ENCODE data around the gene DPP6.

DNA sequence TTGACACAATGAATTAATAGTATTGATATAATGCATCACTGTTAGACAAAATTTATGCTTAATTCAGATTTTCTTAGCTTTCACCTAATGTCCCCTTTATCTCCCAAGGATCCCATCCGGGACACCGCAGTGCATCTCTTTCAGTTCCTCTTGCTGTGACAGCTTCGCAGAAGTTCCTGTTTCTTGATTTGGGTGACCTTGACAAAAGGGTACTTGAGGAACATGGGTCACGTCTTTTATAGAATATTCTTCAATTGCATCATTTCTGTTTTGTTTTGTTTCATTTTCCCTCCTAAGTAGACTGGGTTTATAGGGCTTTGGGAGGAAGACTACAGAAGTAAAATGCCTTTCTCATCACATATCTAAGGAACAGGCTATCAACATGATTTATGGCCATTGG, 453.2 kb downstream of the DPP6 start:
- TF ChIP-seq, protein P1, sequence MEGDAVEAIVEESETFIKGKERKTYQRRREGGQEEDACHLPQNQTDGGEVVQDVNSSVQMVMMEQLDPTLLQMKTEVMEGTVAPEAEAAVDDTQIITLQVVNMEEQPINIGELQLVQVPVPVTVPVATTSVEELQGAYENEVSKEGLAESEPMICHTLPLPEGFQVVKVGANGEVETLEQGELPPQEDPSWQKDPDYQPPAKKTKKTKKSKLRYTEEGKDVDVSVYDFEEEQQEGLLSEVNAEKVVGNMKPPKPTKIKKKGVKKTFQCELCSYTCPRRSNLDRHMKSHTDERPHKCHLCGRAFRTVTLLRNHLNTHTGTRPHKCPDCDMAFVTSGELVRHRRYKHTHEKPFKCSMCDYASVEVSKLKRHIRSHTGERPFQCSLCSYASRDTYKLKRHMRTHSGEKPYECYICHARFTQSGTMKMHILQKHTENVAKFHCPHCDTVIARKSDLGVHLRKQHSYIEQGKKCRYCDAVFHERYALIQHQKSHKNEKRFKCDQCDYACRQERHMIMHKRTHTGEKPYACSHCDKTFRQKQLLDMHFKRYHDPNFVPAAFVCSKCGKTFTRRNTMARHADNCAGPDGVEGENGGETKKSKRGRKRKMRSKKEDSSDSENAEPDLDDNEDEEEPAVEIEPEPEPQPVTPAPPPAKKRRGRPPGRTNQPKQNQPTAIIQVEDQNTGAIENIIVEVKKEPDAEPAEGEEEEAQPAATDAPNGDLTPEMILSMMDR (IDR thresholded peaks at IDR 0.05), result no peak
- TF ChIP-seq, protein P2, sequence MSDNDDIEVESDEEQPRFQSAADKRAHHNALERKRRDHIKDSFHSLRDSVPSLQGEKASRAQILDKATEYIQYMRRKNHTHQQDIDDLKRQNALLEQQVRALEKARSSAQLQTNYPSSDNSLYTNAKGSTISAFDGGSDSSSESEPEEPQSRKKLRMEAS (CRISPR knock-in tag; IDR thresholded peaks at IDR 0.05), result no peak
- TF ChIP-seq SP1 (CRISPR knock-in tag; conservative IDR thresholded peaks at IDR 0.05), result no peak
- TF ChIP-seq KAT7 (CRISPR knock-in tag; IDR thresholded peaks at IDR 0.05; ENCODE audit: borderline replicate concordance), result no peak
- TF ChIP-seq, protein P3, sequence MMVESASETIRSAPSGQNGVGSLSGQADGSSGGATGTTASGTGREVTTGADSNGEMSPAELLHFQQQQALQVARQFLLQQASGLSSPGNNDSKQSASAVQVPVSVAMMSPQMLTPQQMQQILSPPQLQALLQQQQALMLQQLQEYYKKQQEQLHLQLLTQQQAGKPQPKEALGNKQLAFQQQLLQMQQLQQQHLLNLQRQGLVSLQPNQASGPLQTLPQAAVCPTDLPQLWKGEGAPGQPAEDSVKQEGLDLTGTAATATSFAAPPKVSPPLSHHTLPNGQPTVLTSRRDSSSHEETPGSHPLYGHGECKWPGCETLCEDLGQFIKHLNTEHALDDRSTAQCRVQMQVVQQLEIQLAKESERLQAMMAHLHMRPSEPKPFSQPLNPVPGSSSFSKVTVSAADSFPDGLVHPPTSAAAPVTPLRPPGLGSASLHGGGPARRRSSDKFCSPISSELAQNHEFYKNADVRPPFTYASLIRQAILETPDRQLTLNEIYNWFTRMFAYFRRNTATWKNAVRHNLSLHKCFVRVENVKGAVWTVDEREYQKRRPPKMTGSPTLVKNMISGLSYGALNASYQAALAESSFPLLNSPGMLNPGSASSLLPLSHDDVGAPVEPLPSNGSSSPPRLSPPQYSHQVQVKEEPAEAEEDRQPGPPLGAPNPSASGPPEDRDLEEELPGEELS (CRISPR knock-in tag; IDR thresholded peaks at IDR 0.05), result no peak
- TF ChIP-seq ZNF121 (CRISPR knock-in tag; IDR thresholded peaks at IDR 0.05), result no peak
- TF ChIP-seq, protein P4, sequence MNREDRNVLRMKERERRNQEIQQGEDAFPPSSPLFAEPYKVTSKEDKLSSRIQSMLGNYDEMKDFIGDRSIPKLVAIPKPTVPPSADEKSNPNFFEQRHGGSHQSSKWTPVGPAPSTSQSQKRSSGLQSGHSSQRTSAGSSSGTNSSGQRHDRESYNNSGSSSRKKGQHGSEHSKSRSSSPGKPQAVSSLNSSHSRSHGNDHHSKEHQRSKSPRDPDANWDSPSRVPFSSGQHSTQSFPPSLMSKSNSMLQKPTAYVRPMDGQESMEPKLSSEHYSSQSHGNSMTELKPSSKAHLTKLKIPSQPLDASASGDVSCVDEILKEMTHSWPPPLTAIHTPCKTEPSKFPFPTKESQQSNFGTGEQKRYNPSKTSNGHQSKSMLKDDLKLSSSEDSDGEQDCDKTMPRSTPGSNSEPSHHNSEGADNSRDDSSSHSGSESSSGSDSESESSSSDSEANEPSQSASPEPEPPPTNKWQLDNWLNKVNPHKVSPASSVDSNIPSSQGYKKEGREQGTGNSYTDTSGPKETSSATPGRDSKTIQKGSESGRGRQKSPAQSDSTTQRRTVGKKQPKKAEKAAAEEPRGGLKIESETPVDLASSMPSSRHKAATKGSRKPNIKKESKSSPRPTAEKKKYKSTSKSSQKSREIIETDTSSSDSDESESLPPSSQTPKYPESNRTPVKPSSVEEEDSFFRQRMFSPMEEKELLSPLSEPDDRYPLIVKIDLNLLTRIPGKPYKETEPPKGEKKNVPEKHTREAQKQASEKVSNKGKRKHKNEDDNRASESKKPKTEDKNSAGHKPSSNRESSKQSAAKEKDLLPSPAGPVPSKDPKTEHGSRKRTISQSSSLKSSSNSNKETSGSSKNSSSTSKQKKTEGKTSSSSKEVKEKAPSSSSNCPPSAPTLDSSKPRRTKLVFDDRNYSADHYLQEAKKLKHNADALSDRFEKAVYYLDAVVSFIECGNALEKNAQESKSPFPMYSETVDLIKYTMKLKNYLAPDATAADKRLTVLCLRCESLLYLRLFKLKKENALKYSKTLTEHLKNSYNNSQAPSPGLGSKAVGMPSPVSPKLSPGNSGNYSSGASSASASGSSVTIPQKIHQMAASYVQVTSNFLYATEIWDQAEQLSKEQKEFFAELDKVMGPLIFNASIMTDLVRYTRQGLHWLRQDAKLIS (CRISPR knock-in tag; IDR thresholded peaks at IDR 0.05; ENCODE audit: borderline replicate concordance), result no peak
- no peak for TF ChIP-seq NFE2L1 (CRISPR knock-in tag; IDR thresholded peaks at IDR 0.05)
- no peak for TF ChIP-seq SMAD4 (CRISPR knock-in tag; IDR thresholded peaks at IDR 0.05)
